GM12878 (cell line): ENCODE results near the gene AOAH.

Source experiments
- CEBPB ChIP-seq, 2 experiments: fragments of 150-350 bp in 1 of 2; IDR thresholded peaks; 2 replicates each; pipeline ENCODE4 v1.6.1; 2012 to 2014; ENCODE audit warnings: low read depth in 2 of 2, low read length in 2 of 2, borderline replicate concordance in 1 of 2, inconsistent platforms in 1 of 2
- EZH2 ChIP-seq: IDR thresholded peaks from 2 replicates; pipeline ENCODE4 v1.6.1; 2012; ENCODE audit warnings: low read depth, mild to moderate bottlenecking, control low read depth, inconsistent platforms, low read length, borderline replicate concordance; ENCODE audit not compliant: control insufficient read depth
- IKZF2 ChIP-seq, 2 experiments: fragments of 450-650 bp; IDR thresholded peaks; 2 replicates each; pipeline ENCODE4 v1.6.1; 2017; ENCODE audit warnings: mild to moderate bottlenecking in 2 of 2, moderate library complexity in 2 of 2
- MYC ChIP-seq: IDR thresholded peaks from 2 replicates; pipeline ENCODE4 v1.6.1; 2011; ENCODE audit warnings: mild to moderate bottlenecking, low read length, moderate library complexity, inconsistent platforms; ENCODE audit not compliant: insufficient read depth, insufficient replicate concordance, insufficient read length, severe bottlenecking
- NRF1 ChIP-seq: conservative IDR thresholded peaks from 2 replicates; pipeline ENCODE4 v1.6.1; 2011; ENCODE audit warnings: mild to moderate bottlenecking, low read depth, low read length, improper control_type of control experiment
- POLR2AphosphoS5 ChIP-seq: IDR thresholded peaks from 2 replicates; pipeline ENCODE4 v1.6.1; 2011; ENCODE audit warnings: mild to moderate bottlenecking, low read length, inconsistent platforms
- STAT3 ChIP-seq: IDR thresholded peaks from 2 replicates; pipeline ENCODE4 v1.6.1; 2011; ENCODE audit warnings: low read depth, low read length, improper control_type of control experiment
- TF ChIP-seq, protein P1 (sequence below), 3 experiments: IDR thresholded peaks in 2 of 3; conservative IDR thresholded peaks in 1 of 3; 2 replicates each; pipeline ENCODE4 v1.5.1; 2011; ENCODE audit warnings: low read depth in 3 of 3, low read length in 3 of 3, mild to moderate bottlenecking in 3 of 3, control low read depth in 2 of 3, moderate library complexity in 2 of 3, inconsistent platforms in 1 of 3, mixed read lengths in 1 of 3; ENCODE audit not compliant: control insufficient read depth in 2 of 3, insufficient read depth in 1 of 3; ENCODE audit errors: extremely low read depth in 1 of 3
- TF ChIP-seq, protein P2 (sequence below): IDR thresholded peaks from 2 replicates; pipeline ENCODE4 v1.6.1; 2012; ENCODE audit warnings: low read depth, low read length, improper control_type of control experiment

- TF ChIP-seq, protein P1, sequence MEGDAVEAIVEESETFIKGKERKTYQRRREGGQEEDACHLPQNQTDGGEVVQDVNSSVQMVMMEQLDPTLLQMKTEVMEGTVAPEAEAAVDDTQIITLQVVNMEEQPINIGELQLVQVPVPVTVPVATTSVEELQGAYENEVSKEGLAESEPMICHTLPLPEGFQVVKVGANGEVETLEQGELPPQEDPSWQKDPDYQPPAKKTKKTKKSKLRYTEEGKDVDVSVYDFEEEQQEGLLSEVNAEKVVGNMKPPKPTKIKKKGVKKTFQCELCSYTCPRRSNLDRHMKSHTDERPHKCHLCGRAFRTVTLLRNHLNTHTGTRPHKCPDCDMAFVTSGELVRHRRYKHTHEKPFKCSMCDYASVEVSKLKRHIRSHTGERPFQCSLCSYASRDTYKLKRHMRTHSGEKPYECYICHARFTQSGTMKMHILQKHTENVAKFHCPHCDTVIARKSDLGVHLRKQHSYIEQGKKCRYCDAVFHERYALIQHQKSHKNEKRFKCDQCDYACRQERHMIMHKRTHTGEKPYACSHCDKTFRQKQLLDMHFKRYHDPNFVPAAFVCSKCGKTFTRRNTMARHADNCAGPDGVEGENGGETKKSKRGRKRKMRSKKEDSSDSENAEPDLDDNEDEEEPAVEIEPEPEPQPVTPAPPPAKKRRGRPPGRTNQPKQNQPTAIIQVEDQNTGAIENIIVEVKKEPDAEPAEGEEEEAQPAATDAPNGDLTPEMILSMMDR (IDR thresholded peaks at IDR 0.05 in 2 of 3, conservative IDR thresholded peaks at IDR 0.05 in 1 of 3; ENCODE audit: control insufficient read depth in 2 of 3, extremely low read depth in 1 of 3, insufficient read depth in 1 of 3, low read depth in 3 of 3, low read length in 3 of 3) = no peak
- TF ChIP-seq NRF1 (no peak), EZH2 (no peak), IKZF2 (IDR thresholded peaks at IDR 0.05) (no peak), POLR2AphosphoS5 (no peak), STAT3 (no peak), MYC (no peak), CEBPB (IDR thresholded peaks at IDR 0.05; ENCODE audit: borderline replicate concordance in 1 of 2, low read depth in 2 of 2, low read length in 2 of 2) (no peak)
- TF ChIP-seq, protein P2, sequence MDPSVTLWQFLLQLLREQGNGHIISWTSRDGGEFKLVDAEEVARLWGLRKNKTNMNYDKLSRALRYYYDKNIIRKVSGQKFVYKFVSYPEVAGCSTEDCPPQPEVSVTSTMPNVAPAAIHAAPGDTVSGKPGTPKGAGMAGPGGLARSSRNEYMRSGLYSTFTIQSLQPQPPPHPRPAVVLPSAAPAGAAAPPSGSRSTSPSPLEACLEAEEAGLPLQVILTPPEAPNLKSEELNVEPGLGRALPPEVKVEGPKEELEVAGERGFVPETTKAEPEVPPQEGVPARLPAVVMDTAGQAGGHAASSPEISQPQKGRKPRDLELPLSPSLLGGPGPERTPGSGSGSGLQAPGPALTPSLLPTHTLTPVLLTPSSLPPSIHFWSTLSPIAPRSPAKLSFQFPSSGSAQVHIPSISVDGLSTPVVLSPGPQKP = no peak
Observed at GRCh38 chr7:36642414-36642813, 81.9 kb downstream of the AOAH start.
